Measurements from ENCODE around the gene KHDC4. TPM values are rescaled to one million over a fixed set of nuclear protein-coding genes. Genes with fewer than 3 reads are reported as not detected.
"Not testable (repeated sequence)": the region's sequence is repeated elsewhere in the genome, so short reads cannot be mapped to it uniquely, and the experiment has no call there.

The KHDC4 gene
- total and polyA plus RNA-seq, 4 donors = 31.5 to 53.5 (median 41.2) TPM

DNA sequence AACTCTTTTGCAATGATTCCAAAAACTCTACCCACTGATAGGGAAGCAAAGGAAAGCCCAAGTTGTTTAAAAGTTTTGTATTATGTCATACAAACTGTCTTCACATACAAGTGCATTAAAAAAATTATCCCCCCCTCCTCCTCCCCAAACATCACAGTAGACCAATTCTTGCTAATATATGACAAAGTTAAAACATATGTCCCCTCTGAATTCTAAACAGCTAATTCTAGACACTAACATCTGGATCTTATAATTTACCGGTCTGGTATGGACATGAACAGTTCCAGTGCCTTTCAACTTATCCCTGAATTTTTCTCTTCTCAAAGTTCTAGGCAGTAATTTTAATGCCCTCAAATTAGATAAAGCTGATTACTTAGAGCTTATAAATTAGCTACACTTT lies 36.5 kb downstream of the KHDC4 start:
- Histone ChIP-seq H3K4me3 (ENCODE audit: low read depth, low read length) (no peak overlapping the region), H3K36me3 (ENCODE audit: control insufficient read depth, insufficient read depth, low read length) (peaks cover 36% of the 10 kb centered on the region), H3K27ac (ENCODE audit: low read depth, low read length) (no peak overlapping the region), H3K9me3 (ENCODE audit: control insufficient read depth, insufficient read depth, low read length) (no peaks in the 10 kb centered on the region), H3K4me1 (ENCODE audit: control insufficient read depth, insufficient read depth, low read length) (peaks cover 8% of the 10 kb centered on the region), H3K27me3 (ENCODE audit: control insufficient read depth, insufficient read depth, low read length) (no peaks in the 10 kb centered on the region)
- WGBS (ENCODE audit: insufficient coverage) = no CpG with 5 or more reads among the region's 1 CpG
- no peak for DNase-seq (ENCODE audit: low read depth in 4 of 6, low spot score in 6 of 6)

- H3K4me3 ChIP-seq (ENCODE audit: low read depth, low read length); H3K27ac ChIP-seq (ENCODE audit: low read depth, low read length); DNase-seq (ENCODE audit: low read depth in 4 of 6, low spot score in 6 of 6); H3K9me3 ChIP-seq (ENCODE audit: control insufficient read depth, insufficient read depth, low read length); H3K27me3 ChIP-seq (ENCODE audit: control insufficient read depth, insufficient read depth, low read length): not testable (repeated sequence)
- WGBS (ENCODE audit: insufficient coverage) = 97% methylated on average over 4 of the region's 8 CpGs
- peaks cover 14% of the 10 kb centered on the region for H3K4me1 ChIP-seq (ENCODE audit: control insufficient read depth, insufficient read depth, low read length)
- H3K36me3 ChIP-seq (ENCODE audit: control insufficient read depth, insufficient read depth, low read length) = peaks cover 32% of the 10 kb centered on the region
Measured at GRCh38 chr1:155896476-155896875, 37.7 kb downstream of the KHDC4 start.

DNA sequence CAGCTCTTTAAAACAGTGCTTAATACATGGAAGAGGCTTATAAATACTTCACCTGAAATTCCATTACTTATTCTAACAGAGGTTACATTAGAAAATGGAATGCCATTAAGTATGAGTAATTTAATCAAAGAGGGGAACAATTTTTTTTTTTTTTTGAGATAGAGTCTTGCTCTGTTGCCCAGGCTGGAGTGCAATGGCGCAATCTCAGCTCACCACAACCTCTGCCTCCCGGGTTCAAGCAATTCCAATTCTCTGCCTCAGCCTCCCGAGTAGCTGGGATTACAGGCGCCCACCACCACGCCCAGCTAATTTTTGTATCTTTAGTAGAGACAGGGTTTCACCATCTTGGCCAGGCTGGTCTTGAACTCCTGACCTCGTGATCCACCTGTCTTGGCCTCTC lies 38.6 kb downstream of the KHDC4 start:
- peaks cover 29% of the 10 kb centered on the region for H3K36me3 ChIP-seq (ENCODE audit: control insufficient read depth, insufficient read depth, low read length)
- not testable (repeated sequence) for H3K9me3 ChIP-seq (ENCODE audit: control insufficient read depth, insufficient read depth, low read length); H3K27me3 ChIP-seq (ENCODE audit: control insufficient read depth, insufficient read depth, low read length); H3K4me3 ChIP-seq (ENCODE audit: low read depth, low read length); DNase-seq (ENCODE audit: low read depth in 4 of 6, low spot score in 6 of 6); H3K27ac ChIP-seq (ENCODE audit: low read depth, low read length)
- 100% methylated on average over 1 of the region's 6 CpGs for WGBS (ENCODE audit: insufficient coverage)
- H3K4me1 ChIP-seq (ENCODE audit: control insufficient read depth, insufficient read depth, low read length) = peaks cover 14% of the 10 kb centered on the region

DNA sequence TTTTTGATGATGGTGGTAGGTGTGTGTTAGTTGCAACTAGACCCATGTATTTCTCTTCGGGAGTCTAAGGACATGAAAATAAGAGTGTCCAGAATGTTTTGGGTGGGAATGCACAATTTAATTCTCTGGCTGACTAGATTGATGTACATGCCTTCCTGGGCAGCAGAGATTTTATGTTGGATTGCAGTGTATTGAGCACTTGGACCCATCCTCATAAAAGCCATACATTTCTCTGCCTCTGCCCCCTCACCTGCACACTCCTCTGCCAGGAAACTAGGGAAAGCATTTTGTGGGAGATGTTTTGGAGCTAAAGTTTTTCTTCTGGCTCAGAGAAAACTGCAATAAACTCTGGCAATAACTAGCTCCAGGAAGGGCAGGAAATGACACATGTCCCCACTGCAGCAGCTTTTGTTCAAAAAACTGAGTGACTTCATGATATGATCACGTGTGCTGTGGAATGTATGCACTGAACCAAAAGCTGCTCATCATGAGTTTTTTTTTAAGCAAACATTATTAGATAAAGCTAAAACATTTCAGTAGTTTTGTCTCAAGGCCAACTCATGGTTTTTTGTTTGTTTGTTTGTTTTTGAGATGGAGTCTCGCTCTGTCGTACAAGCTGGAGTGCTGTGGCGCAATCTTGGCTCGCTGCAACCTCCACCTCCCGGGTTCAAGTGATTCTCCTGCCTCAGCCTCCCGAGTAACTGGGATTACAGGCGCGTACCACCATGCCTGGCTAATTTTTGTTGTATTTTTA lies 40.6 kb downstream of the KHDC4 start:
- no peaks in the 10 kb centered on the region for H3K27me3 ChIP-seq (ENCODE audit: control insufficient read depth, insufficient read depth, low read length)
- H3K9me3 ChIP-seq (ENCODE audit: control insufficient read depth, insufficient read depth, low read length) = no peaks in the 10 kb centered on the region
- no peak overlapping the region for H3K4me3 ChIP-seq (ENCODE audit: low read depth, low read length)
- peak in 1 of 6 donors; percentile 15 for DNase-seq (ENCODE audit: low read depth in 4 of 6, low spot score in 6 of 6)
- H3K4me1 ChIP-seq (ENCODE audit: control insufficient read depth, insufficient read depth, low read length) = peaks cover 14% of the 10 kb centered on the region
- H3K27ac ChIP-seq (ENCODE audit: low read depth, low read length) = peak overlapping the region; percentile 92
- 75% methylated on average over 6 of the region's 10 CpGs for WGBS (ENCODE audit: insufficient coverage)
- peaks cover 36% of the 10 kb centered on the region for H3K36me3 ChIP-seq (ENCODE audit: control insufficient read depth, insufficient read depth, low read length)

DNA sequence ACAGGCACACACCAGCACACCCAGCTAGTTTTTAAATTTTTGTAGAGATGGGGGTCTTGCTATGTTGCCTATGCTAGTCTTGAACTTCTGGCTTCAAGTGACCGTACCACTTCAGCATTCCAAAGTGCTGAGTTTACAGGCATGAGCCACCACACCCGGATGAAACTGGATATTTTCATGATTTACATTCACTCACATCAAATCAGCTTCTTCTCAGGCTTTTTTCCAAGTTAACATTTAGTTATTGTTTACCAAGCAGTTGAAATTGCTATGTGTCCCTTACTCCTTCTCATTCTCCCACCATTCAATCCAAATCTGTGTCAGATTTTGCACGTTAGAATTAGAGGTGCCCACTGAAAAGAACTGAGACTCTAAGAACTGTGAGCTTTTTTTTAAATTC lies 41.4 kb downstream of the KHDC4 start:
- Histone ChIP-seq H3K36me3 (ENCODE audit: control insufficient read depth, insufficient read depth, low read length) (peaks cover 43% of the 10 kb centered on the region), H3K27ac (ENCODE audit: low read depth, low read length) (peak overlapping the region; percentile 92), H3K27me3 (ENCODE audit: control insufficient read depth, insufficient read depth, low read length) (no peaks in the 10 kb centered on the region), H3K4me1 (ENCODE audit: control insufficient read depth, insufficient read depth, low read length) (peaks cover 14% of the 10 kb centered on the region), H3K9me3 (ENCODE audit: control insufficient read depth, insufficient read depth, low read length) (no peaks in the 10 kb centered on the region), H3K4me3 (ENCODE audit: low read depth, low read length) (no peak overlapping the region)
- DNase-seq (ENCODE audit: low read depth in 4 of 6, low spot score in 6 of 6) = no peak
- WGBS (ENCODE audit: insufficient coverage) = 45% methylated on average over 2 of the region's 3 CpGs

GRCh38 chr1:155890251-155890650 lies 44.0 kb downstream of the KHDC4 start:
- H3K4me3 ChIP-seq (ENCODE audit: low read depth, low read length) = no peak overlapping the region
- WGBS (ENCODE audit: insufficient coverage) = no CpG with 5 or more reads among the region's 3 CpGs
- H3K4me1 ChIP-seq (ENCODE audit: control insufficient read depth, insufficient read depth, low read length) = peaks cover 20% of the 10 kb centered on the region
- H3K36me3 ChIP-seq (ENCODE audit: control insufficient read depth, insufficient read depth, low read length) = peaks cover 52% of the 10 kb centered on the region
- H3K27ac ChIP-seq (ENCODE audit: low read depth, low read length) = no peak overlapping the region
- no peaks in the 10 kb centered on the region for H3K9me3 ChIP-seq (ENCODE audit: control insufficient read depth, insufficient read depth, low read length)
- no peaks in the 10 kb centered on the region for H3K27me3 ChIP-seq (ENCODE audit: control insufficient read depth, insufficient read depth, low read length)
- no peak for DNase-seq (ENCODE audit: low read depth in 4 of 6, low spot score in 6 of 6)

- Histone ChIP-seq H3K4me3 (ENCODE audit: low read depth, low read length) (no peak overlapping the region), H3K9me3 (ENCODE audit: control insufficient read depth, insufficient read depth, low read length) (no peaks in the 10 kb centered on the region), H3K4me1 (ENCODE audit: control insufficient read depth, insufficient read depth, low read length) (peaks cover 20% of the 10 kb centered on the region), H3K36me3 (ENCODE audit: control insufficient read depth, insufficient read depth, low read length) (peaks cover 52% of the 10 kb centered on the region), H3K27me3 (ENCODE audit: control insufficient read depth, insufficient read depth, low read length) (no peaks in the 10 kb centered on the region), H3K27ac (ENCODE audit: low read depth, low read length) (no peak overlapping the region)
- no CpG with 5 or more reads among the region's 2 CpGs for WGBS (ENCODE audit: insufficient coverage)
- DNase-seq (ENCODE audit: low read depth in 4 of 6, low spot score in 6 of 6) = no peak
Measured at GRCh38 chr1:155889566-155889965, 44.6 kb downstream of the KHDC4 start.

GRCh38 chr1:155888481-155888880 lies 45.7 kb downstream of the KHDC4 start:
- H3K27ac ChIP-seq (ENCODE audit: low read depth, low read length) = no peak overlapping the region
- WGBS (ENCODE audit: insufficient coverage) = no CpG with 5 or more reads among the region's 5 CpGs
- H3K36me3 ChIP-seq (ENCODE audit: control insufficient read depth, insufficient read depth, low read length) = peaks cover 56% of the 10 kb centered on the region

DNA sequence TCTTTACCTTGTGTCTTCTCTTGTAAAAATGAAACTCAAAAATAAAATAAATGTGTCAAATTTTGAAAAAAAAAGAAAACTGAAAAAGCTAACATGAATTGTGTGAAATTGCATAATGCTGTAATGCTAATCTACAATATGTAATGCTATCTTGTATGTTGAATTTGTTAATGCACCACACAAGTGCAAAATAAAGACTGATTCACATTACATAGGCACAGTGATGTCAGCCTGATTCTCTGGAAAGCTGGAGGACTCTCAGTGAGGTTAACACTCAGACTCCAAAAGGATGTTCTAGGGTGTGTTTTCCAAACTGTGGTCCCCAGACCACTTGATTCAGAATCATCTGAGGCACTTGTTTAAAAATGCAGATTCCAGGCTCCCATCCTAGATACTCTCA lies 49.2 kb downstream of the KHDC4 start:
- H3K9me3 ChIP-seq (ENCODE audit: control insufficient read depth, insufficient read depth, low read length) = no peaks in the 10 kb centered on the region
- no peak overlapping the region for H3K4me3 ChIP-seq (ENCODE audit: low read depth, low read length)
- H3K27ac ChIP-seq (ENCODE audit: low read depth, low read length) = peak overlapping the region; percentile 29
- H3K36me3 ChIP-seq (ENCODE audit: control insufficient read depth, insufficient read depth, low read length) = peaks cover 74% of the 10 kb centered on the region
- H3K4me1 ChIP-seq (ENCODE audit: control insufficient read depth, insufficient read depth, low read length) = peaks cover 11% of the 10 kb centered on the region
- H3K27me3 ChIP-seq (ENCODE audit: control insufficient read depth, insufficient read depth, low read length) = no peaks in the 10 kb centered on the region
- DNase-seq (ENCODE audit: low read depth in 4 of 6, low spot score in 6 of 6) = no peak

More at GRCh38 chr1:155888481-155888880, 45.7 kb downstream of the KHDC4 start:
- H3K4me3 ChIP-seq (ENCODE audit: low read depth, low read length) = no peak overlapping the region
- peaks cover 18% of the 10 kb centered on the region for H3K4me1 ChIP-seq (ENCODE audit: control insufficient read depth, insufficient read depth, low read length)
- H3K9me3 ChIP-seq (ENCODE audit: control insufficient read depth, insufficient read depth, low read length) = no peaks in the 10 kb centered on the region
- no peaks in the 10 kb centered on the region for H3K27me3 ChIP-seq (ENCODE audit: control insufficient read depth, insufficient read depth, low read length)
- DNase-seq (ENCODE audit: low read depth in 4 of 6, low spot score in 6 of 6) = no peak

All from spinal cord (tissue), 10 donors.